Keratinocyte (primary cell): ENCODE measurements around the gene DIPK2A. TPM values are rescaled to one million over a fixed set of nuclear protein-coding genes. Genes with fewer than 3 reads are reported as not detected.

Experiments
- DNase-seq: peaks from one replicate; pipeline ENCODE4 v3.0.0-alpha.2; 2011; ENCODE audit warnings: low read depth, missing footprints, low spot score
- FAIRE-seq: peaks from 2 replicates; lab custom pipeline; 2011; peaks lifted over from hg19 to GRCh38; lab: Jason Lieb, UNC
- H2AFZ ChIP-seq: 2 replicates; pipeline ENCODE4 v1.6.0; 2012; ENCODE audit warnings: low read length, control low read depth, inconsistent platforms; ENCODE audit not compliant: control insufficient read depth
- H3K27ac ChIP-seq: 2 replicates; pipeline ENCODE4 v1.5.1; 2011; ENCODE audit warnings: low read length; ENCODE audit not compliant: control insufficient read depth, insufficient read depth
- H3K27me3 ChIP-seq: 3 replicates; pipeline ENCODE4 v1.6.0; 2011; ENCODE audit warnings: low read length; ENCODE audit not compliant: control insufficient read depth, insufficient read depth; ENCODE audit errors: extremely low read depth
- H3K36me3 ChIP-seq, 2 experiments: 2 replicates in 1 of 2; 3 replicates in 1 of 2; pipeline ENCODE4 v1.5.1; 2011; ENCODE audit warnings: low read length in 2 of 2, mild to moderate bottlenecking in 1 of 2; ENCODE audit not compliant: control insufficient read depth in 2 of 2, insufficient read depth in 2 of 2; ENCODE audit errors: extremely low read depth in 1 of 2
- H3K4me1 ChIP-seq: 3 replicates; pipeline ENCODE4 v1.5.1; 2011; ENCODE audit warnings: low read length; ENCODE audit not compliant: control insufficient read depth, insufficient read depth; ENCODE audit errors: extremely low read depth
- H3K4me2 ChIP-seq: 3 replicates; pipeline ENCODE4 v1.6.0; 2011; ENCODE audit warnings: low read depth, low read length; ENCODE audit not compliant: control insufficient read depth, insufficient read depth; ENCODE audit errors: extremely low read depth
- H3K4me3 ChIP-seq, 3 experiments: fragments of 200-600 bp in 1 of 3; sonication (generic) in 1 of 3; 2 replicates in 2 of 3; 3 replicates in 1 of 3; pipeline ENCODE4 v1.5.1; 2011 to 2016; ENCODE audit warnings: low read length in 3 of 3, mild to moderate bottlenecking in 3 of 3, control low read depth in 2 of 3, inconsistent platforms in 1 of 3, low read depth in 1 of 3, mixed read lengths in 1 of 3, mixed run types in 1 of 3, moderate library complexity in 1 of 3; ENCODE audit not compliant: control insufficient read depth in 2 of 3, insufficient read depth in 2 of 3; ENCODE audit errors: extremely low read depth in 1 of 3
- H3K79me2 ChIP-seq: 2 replicates; pipeline ENCODE4 v1.6.0; 2012; ENCODE audit warnings: low read length; ENCODE audit not compliant: control insufficient read depth, insufficient read depth
- H3K9ac ChIP-seq: 3 replicates; pipeline ENCODE4 v1.6.0; 2011; ENCODE audit warnings: low read length; ENCODE audit not compliant: control insufficient read depth, insufficient read depth; ENCODE audit errors: extremely low read depth
- H3K9me1 ChIP-seq: 3 replicates; pipeline ENCODE4 v1.6.0; 2011; ENCODE audit warnings: low read length; ENCODE audit not compliant: control insufficient read depth, insufficient read depth; ENCODE audit errors: extremely low read depth
- H3K9me3 ChIP-seq: 2 replicates; pipeline ENCODE4 v1.5.1; 2012; ENCODE audit warnings: low read depth, low read length; ENCODE audit not compliant: control insufficient read depth
- H4K20me1 ChIP-seq: 3 replicates; pipeline ENCODE4 v1.6.0; 2011; ENCODE audit warnings: low read length; ENCODE audit not compliant: control insufficient read depth, insufficient read depth; ENCODE audit errors: extremely low read depth
- CTCF ChIP-seq, 3 experiments: IDR thresholded peaks in 1 of 3; conservative IDR thresholded peaks in 1 of 3; optimal IDR thresholded peaks in 1 of 3; 2 replicates in 2 of 3; 3 replicates in 1 of 3; pipeline versions ENCODE3 to v1.5.1; 2011; ENCODE audit warnings: low read length in 3 of 3, mild to moderate bottlenecking in 3 of 3, moderate library complexity in 2 of 3, control low read depth in 1 of 3, inconsistent platforms in 1 of 3; ENCODE audit not compliant: insufficient read depth in 2 of 3; ENCODE audit errors: extremely low read depth in 1 of 3
- EZH2 ChIP-seq: IDR thresholded peaks from one replicate; pipeline ENCODE4 v1.6.1; 2012; ENCODE audit warnings: inconsistent platforms, mild to moderate bottlenecking, low read length, moderate library complexity
- dilution Hi-C: fragments of 300-500 bp; cut with MboI; formaldehyde crosslinking; loops from one replicate; pipeline ENCODE4 v1.7.0; 2020; ENCODE audit warnings: low sequenced_read_pairs; ENCODE audit not compliant: extremely low pct_ligation_motif_present
- polyA plus RNA-seq, 5 experiments: library from polyadenylated mRNA; depleted of rRNA in 3 of 5; stranded (reverse) in 3 of 5; stranded (forward) in 1 of 5; unstranded in 1 of 5; fragments of >200 nt; gene quantifications; 1 replicate in 1 of 5; 2 replicates in 3 of 5; 3 replicates in 1 of 5; pipeline versions ENCODE4 v1.2.1 to v1.2.3, GENCODE V29; 2011 to 2012; ENCODE audit warnings: missing spikeins in 2 of 5, low read depth in 1 of 5, low replicate concordance in 1 of 5

The DIPK2A gene
- polyA plus RNA-seq, 1 donor (not counting 4 experiments of a cell fraction or from before 2014, with no cell fraction given): 7.8 TPM

GRCh38 chr3:143958966-143959365 lies 12.7 kb upstream of the DIPK2A start:
- no peak overlapping the region for H3K9ac ChIP-seq
- H3K4me1 ChIP-seq: no peaks in the 10 kb centered on the region
- no peak overlapping the region for H3K4me3 ChIP-seq
- no peak overlapping the region for H3K4me2 ChIP-seq
- H3K27ac ChIP-seq: no peak overlapping the region
- H3K27me3 ChIP-seq: no peaks in the 10 kb centered on the region
- no peaks in the 10 kb centered on the region for H3K36me3 ChIP-seq
- no peak for FAIRE-seq
- no peaks in the 10 kb centered on the region for H3K79me2 ChIP-seq
- no peaks in the 10 kb centered on the region for H3K9me3 ChIP-seq
- H2AFZ ChIP-seq: no peak overlapping the region
- dilution Hi-C loops: no loop called here
- DNase-seq: no peak
- H3K9me1 ChIP-seq: no peaks in the 10 kb centered on the region
- H4K20me1 ChIP-seq: no peaks in the 10 kb centered on the region
- TF ChIP-seq EZH2 (no peak), CTCF (optimal IDR thresholded peaks at IDR 0.05 in 1 of 3, IDR thresholded peaks at IDR 0.05 in 1 of 3, conservative IDR thresholded peaks at IDR 0.05 in 1 of 3; ENCODE audit: extremely low read depth in 1 of 3, insufficient read depth in 2 of 3, low read length in 3 of 3) (no peak)

GRCh38 chr3:143961342-143961741 lies 10.3 kb upstream of the DIPK2A start:
- dilution Hi-C loops: no loop called here
- DNase-seq (no peak), FAIRE-seq (no peak)
- Histone ChIP-seq H3K9me1 (no peaks in the 10 kb centered on the region), H3K4me3 (no peak overlapping the region), H2AFZ (no peak overlapping the region), H3K4me2 (no peak overlapping the region), H3K9me3 (no peaks in the 10 kb centered on the region), H3K27ac (no peak overlapping the region), H4K20me1 (no peaks in the 10 kb centered on the region), H3K79me2 (no peaks in the 10 kb centered on the region), H3K36me3 (no peaks in the 10 kb centered on the region), H3K27me3 (no peaks in the 10 kb centered on the region), H3K4me1 (no peaks in the 10 kb centered on the region), H3K9ac (no peak overlapping the region)
- TF ChIP-seq CTCF (optimal IDR thresholded peaks at IDR 0.05 in 1 of 3, IDR thresholded peaks at IDR 0.05 in 1 of 3, conservative IDR thresholded peaks at IDR 0.05 in 1 of 3; ENCODE audit: extremely low read depth in 1 of 3, insufficient read depth in 2 of 3, low read length in 3 of 3) (no peak), EZH2 (no peak)
